T-helper 9 cell (primary cell): ENCODE measurements around the gene GUCY2F.

ENCODE experiments used
- DNase-seq: peaks from one replicate; pipeline ENCODE4 v3.0.0-alpha.2; 2020

Gene GUCY2F

GRCh38 chrX:109327251-109327650 is 154.6 kb downstream of the GUCY2F start:
- DNase-seq, result no peak
